Pulmonary artery endothelial cell (primary cell): Measurements from ENCODE around the gene RPE65. TPM values are rescaled to one million over a fixed set of nuclear protein-coding genes. Genes with fewer than 3 reads are reported as not detected.
A peak's percentile ranks its signal among the peaks of the same experiment; 100 is the strongest.
"Not testable (repeated sequence)": the region's sequence is repeated elsewhere in the genome, so short reads cannot be mapped to it uniquely, and the experiment has no call there.

ENCODE experiments used
- DNase-seq: peaks from one replicate; pipeline ENCODE4 v3.0.0-alpha.2; 2011; ENCODE audit warnings: low read depth, low spot score
- total RNA-seq: library from RNA; depleted of rRNA; stranded (reverse); fragments of >200 nt; gene quantifications from 2 replicates; pipeline ENCODE4 v1.2.3, GENCODE V29; 2014

The RPE65 gene
- total RNA-seq = not detected in 2 replicates

DNA sequence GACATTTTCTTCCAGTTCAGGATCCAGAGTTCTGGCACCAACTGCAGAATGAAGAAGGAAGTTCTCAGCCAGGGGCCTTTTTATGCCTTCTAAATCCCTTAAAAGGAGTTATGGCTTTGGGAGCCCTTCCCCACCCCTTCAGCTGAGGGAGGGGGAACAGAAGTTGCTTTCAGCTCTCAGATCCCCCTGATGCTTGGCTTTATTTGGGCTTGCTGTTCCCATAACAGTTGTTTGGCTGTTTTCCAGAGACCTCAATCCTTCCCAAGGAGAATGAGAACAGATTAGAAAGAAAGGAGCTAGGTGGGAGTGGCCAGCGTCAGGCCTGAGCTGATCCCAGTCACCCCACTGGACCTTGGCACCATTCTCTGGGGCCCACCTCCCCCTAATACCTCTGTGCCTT is at the start of gene RPE65:
RPE65 (minus strand) TSS at position 54 of the 400 bp plus-strand sequence; CDS start at position 5, 49 bp downstream.
- DNase-seq = no peak

DNA sequence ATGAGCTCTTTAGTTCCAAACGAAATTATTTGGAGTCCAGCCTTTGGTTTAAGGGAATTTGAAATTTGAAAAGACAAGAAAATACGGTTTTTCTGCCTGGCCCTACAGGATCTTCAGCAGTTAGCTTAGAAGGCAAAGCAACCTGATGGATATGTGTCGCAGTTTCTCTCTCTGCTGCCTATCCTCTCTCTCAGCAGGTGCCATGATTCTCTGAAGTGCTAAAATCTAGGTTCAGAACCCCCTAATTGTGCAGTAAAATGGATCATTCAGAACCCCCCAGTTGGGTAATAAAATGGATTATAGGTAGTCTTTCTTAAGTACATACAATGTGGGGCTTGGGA is 47.6 kb upstream of the RPE65 start:
- no peak for DNase-seq

DNA sequence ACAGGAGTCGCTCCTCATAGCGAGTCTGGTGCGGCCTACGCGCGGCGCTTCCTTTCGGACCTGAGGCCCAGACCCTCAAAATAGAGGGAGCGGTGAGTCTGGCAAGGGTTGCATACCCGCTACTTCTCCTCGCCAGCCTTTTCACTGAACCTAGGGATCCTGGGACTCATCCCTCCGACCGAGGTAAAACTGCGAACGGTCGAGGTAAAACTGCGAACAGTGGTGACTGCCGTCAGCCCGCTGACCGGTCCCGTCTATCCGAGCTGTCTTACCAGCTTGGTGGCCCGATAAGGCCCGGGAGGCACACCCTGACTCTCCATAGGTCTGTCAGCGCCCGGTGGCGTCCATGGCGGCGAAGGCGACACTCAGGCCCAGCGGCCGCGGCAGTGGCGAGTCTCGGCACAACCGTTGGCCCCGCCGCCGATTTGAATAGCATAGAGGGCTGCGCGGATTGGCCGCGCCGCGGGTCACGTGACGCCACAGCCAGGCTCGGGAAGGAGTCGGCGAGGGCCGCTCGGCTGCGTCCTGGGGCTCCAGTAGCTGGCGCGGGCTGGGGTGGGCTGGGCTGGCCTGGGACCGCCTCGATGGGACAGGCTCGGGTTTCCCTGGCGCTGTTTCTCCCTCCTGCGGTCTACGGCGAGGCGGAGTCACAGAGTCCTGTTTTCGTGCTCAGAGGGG is 47.1 kb upstream of the RPE65 start, which contains the start of gene DEPDC1:
DEPDC1 (minus strand) TSS at position 403 of the 678 bp plus-strand sequence; CDS start at position 320, 83 bp downstream.
- DNase-seq = peak; percentile 79

DNA sequence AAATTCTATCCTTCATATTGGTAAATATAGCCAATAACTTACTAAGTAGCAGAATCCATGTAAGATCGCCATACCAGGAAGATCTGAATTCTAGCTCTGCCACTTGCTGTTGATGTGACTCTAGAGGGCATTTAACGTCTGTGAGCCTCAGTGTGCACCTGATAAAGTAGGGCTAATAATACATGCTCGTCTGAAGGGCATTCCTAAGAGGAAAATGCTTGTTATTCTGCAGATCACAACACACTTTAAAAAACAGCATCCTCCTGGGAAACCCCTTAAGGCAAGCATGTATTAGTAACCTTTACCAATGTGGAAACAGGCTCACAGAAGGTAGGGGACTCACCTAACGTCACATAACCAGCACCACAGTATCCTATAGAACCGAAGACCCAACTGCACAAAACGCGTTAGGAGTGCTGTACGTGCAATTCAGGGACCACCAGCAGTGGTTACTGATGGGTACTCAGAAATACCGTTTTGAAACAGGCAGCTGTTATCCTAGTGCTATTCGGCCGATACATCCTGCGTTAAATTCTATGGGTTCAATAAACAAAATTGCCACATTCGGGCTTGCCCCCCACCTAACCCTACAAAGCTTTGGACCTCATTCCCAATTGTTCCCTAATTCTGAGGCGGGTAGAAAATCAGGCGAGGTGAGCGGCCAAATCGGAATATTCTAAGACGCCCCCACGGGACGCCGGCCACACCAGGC is 46.4 kb upstream of the RPE65 start:
- DNase-seq = no peak

DNA sequence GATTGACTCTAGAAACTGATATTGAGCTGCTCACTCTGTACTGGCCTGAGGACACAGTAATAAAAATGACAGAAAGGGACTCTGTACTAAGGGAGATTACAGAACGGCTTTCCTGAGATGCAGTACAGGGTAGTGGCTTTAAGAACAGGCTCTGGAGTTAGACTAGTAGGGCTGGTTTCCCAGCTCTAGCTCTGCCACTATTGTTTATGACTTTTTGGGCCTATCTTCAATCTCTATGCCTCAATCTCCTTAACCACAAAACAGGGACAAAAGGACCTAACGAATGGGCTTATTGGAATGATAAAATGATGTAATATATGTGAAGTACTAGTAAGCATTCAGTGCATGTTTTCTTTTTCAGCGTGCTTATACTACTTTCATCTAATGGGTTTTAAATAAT is 45.8 kb upstream of the RPE65 start:
- DNase-seq = no peak

DNA sequence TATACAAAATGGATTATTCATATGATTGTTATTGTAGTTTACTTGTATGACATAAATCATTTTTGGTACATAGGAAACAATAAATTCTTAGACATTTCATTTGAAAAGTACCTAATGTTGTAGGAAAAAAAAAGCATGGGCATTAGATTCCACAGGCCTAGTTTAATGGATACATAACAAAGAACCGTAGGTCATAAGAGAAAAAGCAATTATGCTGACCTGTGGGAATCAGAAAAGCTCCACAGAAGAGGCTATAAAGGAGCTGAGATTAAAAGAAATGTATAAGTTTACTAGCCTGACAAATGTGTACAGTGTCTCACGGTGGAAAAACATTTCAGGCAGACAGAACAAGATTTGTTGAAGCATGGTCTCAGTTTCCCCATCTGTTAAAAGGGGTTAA is 43.4 kb upstream of the RPE65 start:
- DNase-seq = no peak

DNA sequence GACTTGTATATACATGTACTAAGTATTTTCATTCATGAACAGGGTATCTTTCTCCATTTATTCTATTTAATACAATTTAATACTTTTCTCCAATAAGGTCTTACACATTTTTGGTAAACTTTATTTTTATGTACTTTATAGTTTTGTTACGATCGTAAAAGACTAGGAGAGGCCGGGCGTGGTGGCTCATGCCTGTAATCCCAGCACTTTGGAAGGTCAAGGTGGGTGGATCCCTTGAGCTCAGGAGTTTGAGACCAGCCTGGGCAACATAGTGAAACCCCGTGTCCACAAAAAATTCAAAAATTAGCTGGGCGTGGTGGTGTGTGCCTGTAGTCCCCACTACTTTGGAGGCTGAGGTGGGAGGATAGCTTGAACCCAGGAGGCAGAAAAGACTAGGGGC is 42.5 kb upstream of the RPE65 start:
- DNase-seq = not testable (repeated sequence)

DNA sequence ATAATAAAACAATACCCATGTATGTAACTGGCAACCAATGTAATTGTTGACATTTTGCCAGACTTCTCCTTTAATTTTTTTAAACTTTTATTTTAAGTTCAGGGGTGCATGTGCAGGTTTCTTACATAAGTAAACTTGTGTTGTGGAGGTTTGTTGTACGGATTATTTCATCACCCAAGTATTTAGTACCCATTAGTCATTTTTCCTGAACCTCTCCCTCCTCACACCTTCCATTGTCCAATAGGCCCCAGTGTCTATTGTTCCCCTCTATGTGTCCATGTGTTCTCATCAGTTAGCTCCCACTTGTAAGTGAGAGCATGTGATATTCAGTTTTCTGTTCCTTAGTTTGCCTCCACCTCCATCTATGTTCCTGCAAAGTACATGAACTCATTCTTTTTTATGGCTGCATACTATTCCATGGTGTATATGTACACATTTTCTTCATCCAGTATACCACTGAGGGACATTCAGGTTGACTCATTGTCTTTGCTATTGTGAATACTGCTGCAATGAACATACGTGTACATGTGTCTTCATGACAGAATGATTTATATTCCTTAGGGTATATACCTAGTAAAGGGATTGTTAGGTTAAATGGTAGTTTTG is 40.4 kb upstream of the RPE65 start:
- no peak for DNase-seq

DNA sequence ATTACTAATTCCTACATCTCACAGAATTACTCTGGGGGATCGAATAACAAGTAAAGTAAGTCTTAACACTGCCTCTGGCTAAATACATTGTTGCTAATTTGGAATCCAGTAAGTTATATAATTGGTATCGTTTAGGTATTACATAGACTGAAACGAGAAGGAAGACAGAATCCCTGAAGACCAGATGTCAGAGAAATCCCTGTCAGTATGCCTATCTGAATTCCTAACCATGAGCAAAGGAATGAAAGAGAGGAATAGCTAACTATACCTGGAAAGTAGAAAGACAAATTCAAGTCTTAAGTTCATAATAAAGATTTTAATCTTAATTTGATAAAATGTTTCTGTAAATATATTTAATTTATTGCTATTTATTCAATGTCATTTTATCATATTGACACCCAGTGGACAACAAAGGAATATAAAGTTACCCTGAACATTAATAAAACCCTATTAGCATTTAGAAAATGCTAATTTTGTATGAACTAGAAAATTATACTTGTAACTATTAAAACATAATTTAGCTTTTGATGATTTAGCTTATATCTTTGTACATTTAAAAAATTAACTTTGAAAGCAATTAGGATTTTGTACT is 35.8 kb upstream of the RPE65 start:
- DNase-seq = no peak

DNA sequence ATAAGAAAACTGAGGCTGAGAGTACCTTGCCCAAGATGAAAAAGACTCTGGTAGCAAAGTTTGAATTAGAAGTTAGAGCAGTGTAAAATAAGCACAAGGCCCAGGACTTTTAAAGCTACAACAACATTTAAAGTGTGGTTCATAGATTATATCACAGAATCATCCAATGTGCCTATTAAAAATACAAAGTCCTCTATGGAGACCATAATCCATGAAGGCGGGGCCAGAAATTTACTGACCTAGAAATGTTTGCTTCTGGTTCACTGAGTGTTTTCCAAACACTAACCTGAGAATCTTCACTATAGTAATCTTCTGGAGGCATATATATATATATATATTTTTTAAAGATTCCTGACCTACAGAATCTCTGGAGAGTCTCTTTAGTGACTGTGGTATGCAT is 34.9 kb upstream of the RPE65 start:
- no peak for DNase-seq

DNA sequence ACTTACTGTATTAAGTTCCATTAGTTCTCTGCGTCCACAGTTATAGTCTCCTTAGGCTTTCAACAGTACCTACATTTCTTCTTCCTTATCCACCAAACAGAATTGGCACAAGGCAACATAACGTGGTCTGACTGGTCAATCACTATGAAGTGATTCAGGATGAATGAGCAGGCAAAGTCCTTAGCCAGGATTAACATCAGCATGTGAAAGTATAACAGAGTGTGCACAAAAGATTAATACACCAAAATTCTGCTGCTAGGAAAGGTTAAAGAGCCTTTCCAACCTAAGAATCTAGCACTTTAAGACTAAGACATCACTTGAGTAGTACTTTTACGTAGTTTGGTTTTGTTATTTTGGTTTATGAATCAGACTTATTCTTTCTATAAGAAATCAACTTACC is 31.3 kb upstream of the RPE65 start:
- DNase-seq = no peak

DNA sequence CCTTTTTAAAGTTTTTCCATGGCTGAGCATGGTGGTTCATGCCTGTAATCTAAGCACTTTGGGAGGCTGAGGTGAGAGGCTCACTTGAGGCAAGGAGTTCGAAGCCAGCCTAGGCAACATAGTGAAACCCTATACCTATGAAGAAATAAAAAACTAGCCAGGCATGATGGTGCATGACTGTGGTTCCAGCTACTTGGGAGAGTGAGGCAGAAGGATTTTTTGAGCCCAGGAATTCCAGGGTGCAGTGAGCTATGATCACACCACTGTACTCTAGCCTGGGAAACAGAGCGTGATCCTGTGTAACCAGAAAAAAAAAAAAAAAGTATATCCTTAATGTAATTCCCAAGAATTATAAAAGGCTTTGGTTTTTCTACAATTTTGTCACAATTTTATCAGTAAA is 29.7 kb upstream of the RPE65 start:
- no peak for DNase-seq

DNA sequence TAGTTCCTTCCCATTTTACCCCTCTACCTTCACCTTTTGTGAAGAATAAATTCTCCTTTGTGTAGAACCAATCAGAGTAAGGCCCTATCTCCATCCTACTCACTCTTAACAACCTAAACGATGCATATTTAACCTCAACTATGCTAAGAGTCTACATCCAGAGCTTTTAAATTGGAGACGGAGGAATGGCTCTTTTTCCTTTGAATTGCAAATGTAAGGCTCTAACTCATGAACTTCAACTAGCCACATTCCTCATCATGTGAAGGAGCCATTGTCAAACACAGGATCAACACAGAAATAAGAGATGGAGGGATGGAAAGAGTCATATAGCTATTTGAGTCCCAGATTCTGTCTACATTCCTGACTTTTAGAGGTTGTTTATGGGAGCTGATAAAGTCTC is 28.9 kb upstream of the RPE65 start:
- DNase-seq = no peak

DNA sequence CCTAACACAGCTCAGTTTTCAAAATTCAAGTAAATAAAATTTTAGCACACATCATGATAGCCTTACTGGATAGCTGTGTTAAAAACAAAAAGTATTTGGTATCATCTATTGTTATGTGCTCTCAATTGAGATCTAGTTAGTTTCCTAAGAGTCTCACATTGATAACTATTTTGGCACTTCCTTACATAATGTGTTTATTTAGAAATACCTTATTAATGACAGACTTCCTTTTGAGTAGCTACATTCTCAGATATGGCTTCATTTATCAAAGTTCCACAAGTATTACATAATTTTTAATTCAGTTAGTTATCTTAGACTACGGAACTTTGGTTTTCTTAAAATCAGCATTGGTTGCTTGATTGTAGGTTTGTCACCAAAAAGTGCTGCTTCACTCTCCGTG is 26.9 kb upstream of the RPE65 start:
- DNase-seq = not testable (repeated sequence)

DNA sequence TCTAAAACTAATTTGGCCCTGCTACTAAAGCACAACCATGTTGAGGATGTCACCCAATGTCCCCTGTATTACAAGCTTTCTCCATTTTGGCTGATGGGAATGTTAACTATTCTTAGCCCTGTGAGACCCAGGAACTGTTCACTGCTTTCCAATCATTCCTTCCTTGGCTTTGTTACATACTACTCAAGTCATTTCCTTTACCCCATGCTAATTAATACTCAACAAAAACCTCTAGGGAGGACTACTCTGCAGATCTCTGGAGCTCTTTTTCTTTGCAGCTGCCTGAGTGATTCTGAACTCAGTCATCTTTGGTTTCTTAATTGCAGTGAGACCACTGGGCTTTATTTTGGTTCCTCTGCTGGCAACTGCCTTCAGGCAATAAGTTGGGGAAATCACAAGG is 23.3 kb upstream of the RPE65 start:
- no peak for DNase-seq

DNA sequence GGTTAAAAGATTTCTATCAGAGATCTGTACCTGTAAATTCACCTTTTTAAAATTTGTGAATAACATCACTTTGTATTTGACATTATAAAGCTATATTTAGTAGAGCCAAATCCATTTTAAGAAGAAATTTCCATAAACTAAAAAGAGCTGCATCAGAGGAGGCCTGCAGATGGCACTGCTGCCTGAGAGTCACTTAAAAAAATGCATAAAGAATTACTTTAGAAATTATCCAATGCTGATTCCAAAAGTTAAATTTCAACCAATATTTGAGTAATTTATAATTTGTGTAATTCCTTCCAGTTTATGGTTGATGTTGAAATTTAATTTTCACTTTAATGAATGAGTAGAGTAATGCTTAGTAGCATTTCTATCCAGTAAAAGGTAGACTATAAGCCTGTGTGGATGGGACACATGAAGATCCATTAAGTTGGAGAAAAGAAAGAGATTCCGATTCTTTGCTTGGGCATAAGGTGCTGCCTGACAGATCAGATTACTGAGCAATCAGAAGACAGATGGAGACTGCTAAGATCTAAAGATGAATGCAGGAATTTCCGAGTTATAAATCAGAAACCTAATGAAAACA is 20.7 kb upstream of the RPE65 start:
- no peak for DNase-seq

DNA sequence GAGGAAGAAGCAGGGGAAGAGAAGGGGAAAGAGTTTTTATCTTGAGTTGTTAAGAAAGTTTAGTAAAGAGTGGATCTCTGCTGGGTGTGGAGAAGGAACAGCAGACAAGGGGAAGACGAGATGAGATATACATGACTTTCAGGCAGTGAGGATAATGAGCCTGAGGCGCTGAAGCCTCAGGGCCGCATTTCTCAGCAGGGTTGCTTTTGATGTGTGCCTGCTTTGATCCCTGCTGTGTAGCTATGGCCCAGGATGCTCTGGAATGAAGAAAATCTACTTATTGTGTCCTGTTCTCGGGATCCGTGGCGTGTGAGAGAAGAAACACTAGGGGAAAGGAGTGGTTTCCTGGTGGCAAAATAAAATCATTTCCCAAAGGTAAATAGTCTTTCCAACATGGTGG is 15.1 kb upstream of the RPE65 start:
- DNase-seq = no peak

DNA sequence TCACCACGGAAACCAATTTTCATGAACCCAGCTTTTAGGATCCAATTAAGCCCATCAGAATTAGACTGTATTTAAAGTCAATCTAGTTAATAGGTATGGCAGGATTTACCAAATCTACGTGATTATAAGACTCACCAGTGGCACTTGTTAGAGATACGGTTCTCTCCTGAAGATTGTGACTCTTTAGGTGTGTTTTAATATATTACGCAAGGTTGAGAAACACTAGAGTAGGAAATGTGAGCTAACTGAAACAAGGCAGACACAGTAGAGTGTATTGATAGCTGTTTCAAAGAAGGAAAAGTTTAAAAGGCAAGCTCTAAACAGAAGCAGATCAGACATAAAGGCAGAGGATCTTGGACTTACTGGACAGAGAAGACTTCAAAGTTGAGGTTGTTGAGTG is 11.2 kb upstream of the RPE65 start:
- no peak for DNase-seq

DNA sequence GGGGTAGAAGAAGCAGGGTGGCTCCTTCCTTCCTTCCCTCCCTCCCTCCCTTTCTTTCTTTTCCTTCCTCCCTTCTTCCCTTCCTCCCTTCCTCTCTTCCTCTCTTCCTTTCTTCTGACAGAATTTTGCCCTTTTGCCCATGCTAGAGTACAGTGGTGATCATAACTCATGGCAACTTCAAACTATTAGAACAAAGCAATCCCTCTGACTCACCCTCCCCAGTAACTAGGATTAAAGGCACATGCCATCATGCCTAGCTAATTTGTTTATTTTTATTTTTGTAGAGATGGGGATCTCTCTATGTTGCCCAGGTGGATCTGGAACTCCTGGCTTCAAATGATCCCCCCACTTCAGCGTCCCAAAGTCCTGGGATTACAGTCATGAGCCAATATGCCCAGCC is 10.0 kb upstream of the RPE65 start:
- no peak for DNase-seq

DNA sequence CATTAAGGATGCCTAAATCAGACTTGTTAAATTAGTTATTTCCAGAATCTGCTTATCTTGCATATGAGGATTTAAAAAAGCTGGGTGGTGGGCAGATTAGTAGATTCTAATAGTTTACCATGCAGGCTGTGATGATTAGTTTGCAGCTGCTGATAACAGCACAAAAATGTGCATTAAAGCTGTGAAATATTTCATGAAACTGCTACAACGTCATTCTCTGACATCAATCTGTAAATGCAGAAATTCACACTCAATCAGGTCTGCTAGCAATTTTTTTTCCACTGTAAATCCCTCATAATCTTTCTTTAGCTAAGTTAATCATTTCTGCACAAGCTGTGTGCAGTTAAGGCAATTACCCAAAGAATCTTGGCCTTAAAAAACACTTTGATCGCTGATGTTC is 9.3 kb upstream of the RPE65 start:
- no peak for DNase-seq

DNA sequence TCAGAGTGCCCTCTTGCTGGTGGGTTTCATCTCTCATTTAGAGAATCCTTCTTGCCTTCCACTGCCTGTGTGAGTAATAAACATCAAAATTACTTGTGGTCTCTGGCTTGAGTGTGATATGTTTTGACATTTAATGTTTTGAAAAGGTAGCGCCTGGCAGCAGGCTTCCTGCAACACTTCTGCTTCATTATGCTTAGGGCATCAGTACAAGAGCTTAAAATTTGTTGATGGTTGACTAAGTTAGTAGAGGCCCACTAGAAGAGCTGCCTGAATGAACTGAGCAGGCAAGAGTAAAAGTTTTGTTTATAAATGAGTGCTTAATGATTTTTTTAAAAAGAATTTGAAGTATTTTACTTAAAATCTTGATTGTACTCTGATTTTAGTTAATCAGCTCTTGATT is 6.4 kb upstream of the RPE65 start:
- DNase-seq = no peak

DNA sequence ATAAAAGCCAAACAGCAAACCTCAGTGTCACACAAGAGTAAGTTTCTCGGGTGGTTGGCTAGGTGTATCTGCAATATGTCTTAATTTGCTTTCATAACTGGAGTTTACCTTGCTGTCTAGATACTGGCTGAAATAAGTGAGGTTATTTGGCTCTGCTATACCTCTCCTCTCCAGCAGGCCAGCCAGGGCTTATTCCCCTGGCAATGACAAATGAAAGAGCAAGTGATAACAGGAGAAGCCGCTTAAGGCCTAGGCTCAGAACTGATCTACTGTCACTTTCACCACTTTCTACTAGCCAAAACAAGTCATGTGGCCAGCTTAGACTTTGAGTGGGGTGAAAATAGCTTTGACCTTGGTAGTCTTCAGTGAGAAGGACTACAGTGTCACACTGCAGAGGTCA is 4.8 kb upstream of the RPE65 start:
- no peak for DNase-seq
